ENCODE results near the gene SMOC2. TPM values are rescaled to one million over a fixed set of nuclear protein-coding genes. Genes with fewer than 3 reads are reported as not detected.

Gene SMOC2
- total and polyA plus RNA-seq, 2 donors (not counting 1 experiment from before 2014, with no cell fraction given) = 0.37 TPM; not detected in 1

GRCh38 chr6:168410554-168411011 is 30.4 kb upstream of the SMOC2 start:
- intact Hi-C loops (cut with micrococcal nuclease) = no loop called here
- H3K27ac Mint-ChIP-seq = no peak overlapping the region
- H3K4me2 ChIP-seq (replicated peaks; ENCODE audit: low read depth, low read length, poor library complexity, severe bottlenecking) = no peak overlapping the region
- H3K4me1 Mint-ChIP-seq = no peaks in the 10 kb centered on the region
- WGBS (ENCODE audit: insufficient coverage) = 94% methylated on average over 19 of the region's 19 CpGs
- H3K36me3 ChIP-seq (replicated peaks in 1 of 2; ENCODE audit: control extremely low read depth in 1 of 2, control insufficient read depth in 1 of 2, extremely low read depth in 1 of 2, insufficient read depth in 2 of 2, low read length in 1 of 2) = no peaks in the 10 kb centered on the region
- no peak for ATAC-seq (ENCODE audit: low read depth)
- CTCF ChIA-PET = no interaction called here
- no peak overlapping the region for H3K27ac ChIP-seq (ENCODE audit: low read length in 2 of 2)
- H2AFZ ChIP-seq (ENCODE audit: insufficient read depth, low read depth, low read length, poor library complexity, severe bottlenecking) = no peak overlapping the region
- no peaks in the 10 kb centered on the region for H3K4me1 ChIP-seq (ENCODE audit: control insufficient read depth in 2 of 2, insufficient read depth in 2 of 2, low read length in 2 of 2)
- no peak overlapping the region for H3K9ac ChIP-seq (ENCODE audit: low read length)
- H3K27me3 Mint-ChIP-seq = no peaks in the 10 kb centered on the region
- TF ChIP-seq EZH2 (IDR thresholded peaks at IDR 0.05; ENCODE audit: borderline replicate concordance, insufficient read depth, low read depth, low read length, poor library complexity, severe bottlenecking) = no peak
- TF ChIP-seq, protein P1, sequence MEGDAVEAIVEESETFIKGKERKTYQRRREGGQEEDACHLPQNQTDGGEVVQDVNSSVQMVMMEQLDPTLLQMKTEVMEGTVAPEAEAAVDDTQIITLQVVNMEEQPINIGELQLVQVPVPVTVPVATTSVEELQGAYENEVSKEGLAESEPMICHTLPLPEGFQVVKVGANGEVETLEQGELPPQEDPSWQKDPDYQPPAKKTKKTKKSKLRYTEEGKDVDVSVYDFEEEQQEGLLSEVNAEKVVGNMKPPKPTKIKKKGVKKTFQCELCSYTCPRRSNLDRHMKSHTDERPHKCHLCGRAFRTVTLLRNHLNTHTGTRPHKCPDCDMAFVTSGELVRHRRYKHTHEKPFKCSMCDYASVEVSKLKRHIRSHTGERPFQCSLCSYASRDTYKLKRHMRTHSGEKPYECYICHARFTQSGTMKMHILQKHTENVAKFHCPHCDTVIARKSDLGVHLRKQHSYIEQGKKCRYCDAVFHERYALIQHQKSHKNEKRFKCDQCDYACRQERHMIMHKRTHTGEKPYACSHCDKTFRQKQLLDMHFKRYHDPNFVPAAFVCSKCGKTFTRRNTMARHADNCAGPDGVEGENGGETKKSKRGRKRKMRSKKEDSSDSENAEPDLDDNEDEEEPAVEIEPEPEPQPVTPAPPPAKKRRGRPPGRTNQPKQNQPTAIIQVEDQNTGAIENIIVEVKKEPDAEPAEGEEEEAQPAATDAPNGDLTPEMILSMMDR (IDR thresholded peaks at IDR 0.05) = no peak
- H3K4me3 Mint-ChIP-seq = no peak overlapping the region
- no peaks in the 10 kb centered on the region for H3K27me3 ChIP-seq (replicated peaks in 1 of 4; ENCODE audit: control extremely low read depth in 1 of 4, control insufficient read depth in 3 of 4, insufficient read depth in 4 of 4, low read length in 3 of 4)
- no peaks in the 10 kb centered on the region for H3K79me2 ChIP-seq (ENCODE audit: control insufficient read depth, insufficient read depth, low read length)
- DNase-seq = no peak
- H3K4me3 ChIP-seq (ENCODE audit: control extremely low read depth in 1 of 5, extremely low read depth in 1 of 5, insufficient read depth in 1 of 5, low read depth in 2 of 5, low read length in 4 of 5) = no peak overlapping the region
- POLR2A ChIA-PET = no interaction called here
- no peaks in the 10 kb centered on the region for H4K20me1 ChIP-seq (ENCODE audit: control insufficient read depth, insufficient read depth, low read length, poor library complexity, severe bottlenecking)
- no peaks in the 10 kb centered on the region for H3K9me3 Mint-ChIP-seq (ENCODE audit: insufficient read depth)
- H3K9me3 ChIP-seq (ENCODE audit: control extremely low read depth in 1 of 3, control insufficient read depth in 2 of 3, insufficient read depth in 1 of 3, low read length in 2 of 3) = peaks cover 0 to 17% (median 0%) of the 10 kb centered on the region in 3 donors

GRCh38 chr6:168411130-168411529 is 29.9 kb upstream of the SMOC2 start:
- Histone ChIP-seq H3K9me3 (ENCODE audit: control extremely low read depth in 1 of 3, control insufficient read depth in 2 of 3, insufficient read depth in 1 of 3, low read length in 2 of 3) (peaks cover 0 to 20% (median 0%) of the 10 kb centered on the region in 3 donors), H3K4me3 (ENCODE audit: control extremely low read depth in 1 of 5, extremely low read depth in 1 of 5, insufficient read depth in 1 of 5, low read depth in 2 of 5, low read length in 4 of 5) (no peak overlapping the region), H3K36me3 (replicated peaks in 1 of 2; ENCODE audit: control extremely low read depth in 1 of 2, control insufficient read depth in 1 of 2, extremely low read depth in 1 of 2, insufficient read depth in 2 of 2, low read length in 1 of 2) (no peaks in the 10 kb centered on the region), H3K27me3 (replicated peaks in 1 of 4; ENCODE audit: control extremely low read depth in 1 of 4, control insufficient read depth in 3 of 4, insufficient read depth in 4 of 4, low read length in 3 of 4) (no peaks in the 10 kb centered on the region), H3K4me1 (ENCODE audit: control insufficient read depth in 2 of 2, insufficient read depth in 2 of 2, low read length in 2 of 2) (no peaks in the 10 kb centered on the region), H3K79me2 (ENCODE audit: control insufficient read depth, insufficient read depth, low read length) (no peaks in the 10 kb centered on the region), H2AFZ (ENCODE audit: insufficient read depth, low read depth, low read length, poor library complexity, severe bottlenecking) (no peak overlapping the region), H3K9ac (ENCODE audit: low read length) (no peak overlapping the region), H3K4me2 (replicated peaks; ENCODE audit: low read depth, low read length, poor library complexity, severe bottlenecking) (no peak overlapping the region), H4K20me1 (ENCODE audit: control insufficient read depth, insufficient read depth, low read length, poor library complexity, severe bottlenecking) (no peaks in the 10 kb centered on the region), H3K27ac (ENCODE audit: low read length in 2 of 2) (no peak overlapping the region)
- H3K9me3 Mint-ChIP-seq (ENCODE audit: insufficient read depth) = no peaks in the 10 kb centered on the region
- intact Hi-C loops (cut with micrococcal nuclease) = no loop called here
- ChIA-PET POLR2A (no interaction called here), CTCF (no interaction called here)
- H3K4me3 Mint-ChIP-seq = no peak overlapping the region
- no peaks in the 10 kb centered on the region for H3K27me3 Mint-ChIP-seq
- no peak overlapping the region for H3K27ac Mint-ChIP-seq
- ATAC-seq (ENCODE audit: low read depth) (no peak), DNase-seq (no peak)
- no peaks in the 10 kb centered on the region for H3K4me1 Mint-ChIP-seq
- 90% methylated on average over 21 of the region's 21 CpGs for WGBS (ENCODE audit: insufficient coverage)
- TF ChIP-seq, protein P1 (IDR thresholded peaks at IDR 0.05) = no peak
- no peak for TF ChIP-seq EZH2 (IDR thresholded peaks at IDR 0.05; ENCODE audit: borderline replicate concordance, insufficient read depth, low read depth, low read length, poor library complexity, severe bottlenecking)

All from B cell (primary cell).